ENCODE measurements around the gene ULBP1.

- TF ChIP-seq POLR2A (IDR thresholded peaks at IDR 0.05; ENCODE audit: low read depth, low read length) (no peak), POLR2AphosphoS5 (IDR thresholded peaks at IDR 0.05; ENCODE audit: low read depth, low read length) (no peak)
These were observed 3.3 kb upstream of the ULBP1 start for GRCh38 chr6:149960488-149960887.

Data from GM12892 (cell line).